VCaP (cell line): Measurements from ENCODE around the gene METTL16.

Experiments
- H3K27ac ChIP-seq: fragments of 450-650 bp; 2 replicates; pipeline ENCODE4 v1.5.1; 2017
- CTCF ChIP-seq: fragments of 450-650 bp; conservative IDR thresholded peaks from 2 replicates; pipeline ENCODE4 v1.5.1; 2017; ENCODE audit warnings: mild to moderate bottlenecking, moderate library complexity

METTL16 gene

GRCh38 chr17:2418572-2418971 lies 93.1 kb downstream of the METTL16 start:
- TF ChIP-seq CTCF, result no peak
- peak overlapping the region; percentile 37; the same call in 1 of the 2 replicates for H3K27ac ChIP-seq

- peak overlapping the region; percentile 46 for H3K27ac ChIP-seq
- peak; percentile 99 for TF ChIP-seq CTCF
Measured at GRCh38 chr17:2416010-2416734, 95.5 kb downstream of the METTL16 start.

- H3K27ac ChIP-seq, result peak overlapping the region; percentile 46
- no peak for TF ChIP-seq CTCF
Measured at GRCh38 chr17:2415081-2415480, 96.6 kb downstream of the METTL16 start.

- no peak overlapping the region for H3K27ac ChIP-seq
- TF ChIP-seq CTCF, result no peak
Measured at GRCh38 chr17:2414446-2415064, 97.1 kb downstream of the METTL16 start.

- no peak overlapping the region for H3K27ac ChIP-seq
- TF ChIP-seq CTCF, result no peak
Measured at GRCh38 chr17:2412561-2413021, 99.1 kb downstream of the METTL16 start.

- no peak for TF ChIP-seq CTCF
- no peak overlapping the region for H3K27ac ChIP-seq
Measured at GRCh38 chr17:2410951-2411350, 100.7 kb downstream of the METTL16 start.

GRCh38 chr17:2406903-2407790 lies 104.5 kb downstream of the METTL16 start:
- no peak overlapping the region for H3K27ac ChIP-seq
- no peak for TF ChIP-seq CTCF
